Spleen (tissue), 11 donors: ENCODE results near the gene AKAP7. TPM values are rescaled to one million over a fixed set of nuclear protein-coding genes. Genes with fewer than 3 reads are reported as not detected.

ENCODE experiments used
- DNase-seq: peaks from one replicate; pipeline ENCODE4 v3.0.0-alpha.2; 2020
- H3K27ac ChIP-seq, 8 donors: fragments of 200-600 bp; sonication (generic) in 7 of 8; 1 replicate in 4 of 8; 2 replicates in 4 of 8; pipeline versions ENCODE4 v1.5.0 to v1.8.0; 2016 to 2021; ENCODE audit warnings: inconsistent platforms in 4 of 8, mild to moderate bottlenecking in 4 of 8, moderate library complexity in 1 of 8
- H3K27me3 ChIP-seq, 7 donors: fragments of 200-600 bp; sonication (generic) in 6 of 7; replicated peaks in 1 of 7; 1 replicate in 4 of 7; 2 replicates in 3 of 7; pipeline versions ENCODE4 v1.5.0 to v1.8.0; 2016 to 2021; ENCODE audit warnings: inconsistent platforms in 3 of 7, mild to moderate bottlenecking in 1 of 7
- H3K36me3 ChIP-seq, 6 donors: fragments of 200-600 bp; sonication (generic) in 5 of 6; 1 replicate in 4 of 6; 2 replicates in 2 of 6; pipeline versions ENCODE4 v1.5.0 to v1.8.0; 2016 to 2021; ENCODE audit warnings: inconsistent platforms in 2 of 6
- H3K4me1 ChIP-seq, 6 donors: fragments of 200-600 bp; sonication (generic) in 5 of 6; 1 replicate in 3 of 6; 2 replicates in 3 of 6; pipeline versions ENCODE4 v1.5.0 to v1.8.0; 2016 to 2021; ENCODE audit warnings: inconsistent platforms in 3 of 6
- H3K4me3 ChIP-seq, 8 donors: fragments of 200-600 bp; sonication (generic) in 7 of 8; 1 replicate in 4 of 8; 2 replicates in 4 of 8; pipeline versions ENCODE4 v1.5.0 to v1.8.0; 2016 to 2021; ENCODE audit warnings: inconsistent platforms in 4 of 8, mild to moderate bottlenecking in 4 of 8, moderate library complexity in 2 of 8
- H3K9me3 ChIP-seq, 8 donors: fragments of 200-600 bp; sonication (generic) in 7 of 8; 1 replicate in 4 of 8; 2 replicates in 4 of 8; pipeline versions ENCODE4 v1.5.0 to v1.8.0; 2016 to 2021; ENCODE audit warnings: inconsistent platforms in 4 of 8
- CTCF ChIP-seq, 11 experiments: fragments of 200-600 bp in 7 of 11; fragments of 450-650 bp in 4 of 11; sonication (generic) in 4 of 11; IDR thresholded peaks in 8 of 11; conservative IDR thresholded peaks in 3 of 11; 1 replicate in 7 of 11; 2 replicates in 4 of 11; pipeline versions ENCODE4 v1.4.0 to v1.8.0; 2016 to 2021; ENCODE audit warnings: antibody characterized with exemption in 11 of 11, inconsistent platforms in 4 of 11, mild to moderate bottlenecking in 1 of 11
- POLR2A ChIP-seq, 3 donors: fragments of 450-650 bp; IDR thresholded peaks; one replicate each; pipeline ENCODE4 v1.5.1; 2017; ENCODE audit warnings: antibody characterized with exemption in 3 of 3, mild to moderate bottlenecking in 1 of 3
- POLR2AphosphoS5 ChIP-seq, 3 donors: sonication (generic); formaldehyde crosslinking; IDR thresholded peaks; one replicate each; pipeline ENCODE4 v1.5.1; 2017; ENCODE audit warnings: antibody characterized with exemption in 3 of 3
- WGBS, 5 donors: extraction: QIAGEN DNeasy Blood & Tissue Kit in 3 of 5; methylation state at CpG; one replicate each; pipeline versions ENCODE4 v1.1.5 to v1.1.7; 2013 to 2018; 5-methylcytosine and 5-hydroxymethylcytosine counted together
- intact Hi-C: fragments of 100-400 bp; cut with DNase I; formaldehyde crosslinking; loops from one replicate; pipeline ENCODE4 v1.15.0; 2023; ENCODE audit warnings: low total_unique reads
- polyA plus RNA-seq, 3 donors: library from polyadenylated mRNA; stranded (reverse); fragments of 200-250 nt; gene quantifications; one replicate each; pipeline ENCODE4 v1.2.1, GENCODE V29; 2013
- total RNA-seq, 7 donors: library from RNA; depleted of rRNA in 3 of 7; stranded (reverse); fragments of >200 nt in 3 of 7; fragmentation: NEBNext Ultra II Directional in 4 of 7; extraction: Animal tissue kit (Norgen Biotek cat#: 25700) in 4 of 7; gene quantifications; one replicate each; pipeline versions ENCODE4 v1.1.0 to v1.2.1, GENCODE V29; 2016 to 2021
- donor health status: healthy with polysubstance abuse.
- donor health status: DM: no; HTN: no; CAD: no; lungs with moderate emphysema.
- donor health status: DM: no; HTN: no; CAD: no.
- donor health status: Bipolar disorder and iron deficiency.
- donor health status: healthy.
- donor health status: DM: no; HTN: no; CAD: no.
- donor health status: DM: yes; HTN: yes; CAD: no.

The AKAP7 gene
- total and polyA plus RNA-seq, 10 donors, result 6.6 to 23.8 (median 12.0) TPM

DNA sequence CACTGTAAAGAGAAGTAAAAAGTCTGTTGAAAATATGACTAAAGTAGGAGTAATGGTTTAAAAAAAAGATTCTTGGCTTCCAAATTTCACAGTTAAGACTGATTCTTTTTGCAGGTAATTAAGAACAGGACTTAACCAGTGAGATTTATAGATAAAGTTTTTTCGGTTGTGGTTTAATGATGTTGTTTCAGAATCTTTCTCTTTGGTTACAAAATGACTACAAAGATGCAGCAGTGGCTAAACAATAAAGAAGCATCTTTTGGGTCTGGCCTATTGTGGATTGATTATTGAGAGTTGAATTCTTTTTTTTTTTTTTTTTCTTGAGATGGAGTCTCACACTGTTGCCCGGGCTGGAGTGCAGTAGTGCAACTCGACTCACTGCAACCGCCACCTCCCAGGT, 109.7 kb downstream of the AKAP7 start:
- 87 to 95% (median 91%) methylated on average over 4 of the region's 4 CpGs for WGBS, 5 donors
- DNase-seq, result no peak
- Histone ChIP-seq H3K9me3 (peaks cover 0 to 10% (median 6%) of the 10 kb centered on the region in 8 donors), H3K4me3 (no peak overlapping the region), H3K27ac (no peak overlapping the region), H3K4me1 (peaks cover 0 to 26% (median 5%) of the 10 kb centered on the region in 6 donors), H3K36me3 (peaks cover 0 to 7% (median 0%) of the 10 kb centered on the region in 6 donors), H3K27me3 (no peaks in the 10 kb centered on the region)
- TF ChIP-seq CTCF (IDR thresholded peaks at IDR 0.05 in 8 of 11, conservative IDR thresholded peaks at IDR 0.05 in 3 of 11), result no peak
- no peak for TF ChIP-seq POLR2A (IDR thresholded peaks at IDR 0.05)
- TF ChIP-seq POLR2AphosphoS5 (IDR thresholded peaks at IDR 0.05), result no peak
- intact Hi-C loops, result no loop called here

DNA sequence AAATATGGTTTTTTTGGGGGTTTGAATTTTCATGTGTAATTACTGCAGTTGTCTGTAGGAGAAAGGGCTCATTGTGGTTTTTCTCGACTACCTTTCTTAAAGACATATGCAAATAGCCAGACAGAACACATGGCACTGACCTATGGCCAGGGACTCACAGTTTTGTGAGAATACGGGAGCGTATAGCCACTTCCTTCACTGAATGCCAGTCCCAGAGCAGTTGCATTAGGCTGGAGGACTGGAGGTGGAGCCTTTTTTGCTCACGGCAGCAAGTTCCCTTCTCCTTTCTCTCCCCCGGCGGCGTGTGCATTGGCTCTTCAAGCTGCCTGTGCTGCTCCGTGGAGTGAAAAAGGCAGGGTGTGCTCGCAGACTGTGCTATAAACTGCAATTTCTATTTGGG, 114.9 kb downstream of the AKAP7 start:
- intact Hi-C loops, result no loop called here
- Histone ChIP-seq H3K36me3 (no peaks in the 10 kb centered on the region), H3K4me3 (peak overlapping the region; percentile 7 to 65 (median 28)), H3K4me1 (peaks cover 4 to 35% (median 24%) of the 10 kb centered on the region in 6 donors), H3K9me3 (no peaks in the 10 kb centered on the region), H3K27me3 (no peaks in the 10 kb centered on the region), H3K27ac (peak overlapping the region in 5 of 8 donors; percentile 7 to 34 (median 30))
- TF ChIP-seq POLR2AphosphoS5 (IDR thresholded peaks at IDR 0.05), result peak in 2 of 3 donors; percentile 50 to 57
- no peak for TF ChIP-seq POLR2A (IDR thresholded peaks at IDR 0.05)
- TF ChIP-seq CTCF (IDR thresholded peaks at IDR 0.05 in 8 of 11, conservative IDR thresholded peaks at IDR 0.05 in 3 of 11), result peak in 1 of 11 experiments; percentile 5
- DNase-seq, result peak; percentile 84
- 2 to 14% (median 9%) methylated on average over 9 of the region's 9 CpGs for WGBS, 5 donors

GRCh38 chr6:131250936-131251335, 115.7 kb downstream of the AKAP7 start:
- Histone ChIP-seq H3K27me3 (no peaks in the 10 kb centered on the region), H3K36me3 (no peaks in the 10 kb centered on the region), H3K4me1 (peaks cover 4 to 43% (median 24%) of the 10 kb centered on the region in 6 donors), H3K4me3 (peak overlapping the region in 4 of 8 donors; percentile 25 to 65 (median 40)), H3K27ac (peak overlapping the region in 1 of 8 donors; percentile 32), H3K9me3 (no peaks in the 10 kb centered on the region)
- TF ChIP-seq POLR2AphosphoS5 (IDR thresholded peaks at IDR 0.05), result no peak
- TF ChIP-seq POLR2A (IDR thresholded peaks at IDR 0.05), result no peak
- TF ChIP-seq CTCF (IDR thresholded peaks at IDR 0.05 in 8 of 11, conservative IDR thresholded peaks at IDR 0.05 in 3 of 11), result no peak
- WGBS, 5 donors, result 66 to 83% (median 78%) methylated on average over 3 of the region's 3 CpGs
- intact Hi-C loops, result no loop called here
- no peak for DNase-seq

DNA sequence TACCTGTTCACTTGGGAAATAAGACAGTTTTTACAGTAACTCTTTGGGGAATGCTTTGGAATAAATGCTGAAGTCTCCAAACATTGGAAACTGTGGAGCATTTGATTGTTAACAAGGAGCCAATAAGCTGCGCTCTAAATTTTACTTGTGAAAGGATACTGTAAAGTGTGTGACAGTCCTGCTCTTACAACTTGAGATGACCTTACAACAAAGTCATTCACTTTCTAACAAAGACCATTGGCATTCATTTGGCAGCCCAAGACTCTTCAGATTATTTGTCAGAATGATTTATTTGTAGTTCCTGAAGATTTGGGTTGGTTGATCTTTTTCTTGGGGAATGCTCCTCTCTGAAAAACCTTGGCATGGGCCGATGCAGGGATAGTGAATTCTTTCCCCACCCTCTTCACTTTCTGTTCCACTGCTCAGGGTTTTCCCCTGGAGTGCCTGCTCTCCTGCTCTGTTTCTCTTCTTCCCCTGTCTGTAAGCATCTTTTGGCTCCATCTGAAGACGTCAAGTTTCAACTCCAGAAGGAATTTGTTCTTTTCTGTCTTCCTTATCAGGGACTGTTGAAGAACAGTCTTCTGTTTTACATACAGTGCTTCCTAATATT, 116.4 kb downstream of the AKAP7 start:
- no peaks in the 10 kb centered on the region for H3K36me3 ChIP-seq
- DNase-seq, result no peak
- peaks cover 4 to 45% (median 24%) of the 10 kb centered on the region in 6 donors for H3K4me1 ChIP-seq
- no peak overlapping the region for H3K27ac ChIP-seq
- no peaks in the 10 kb centered on the region for H3K27me3 ChIP-seq
- H3K9me3 ChIP-seq, result no peaks in the 10 kb centered on the region
- WGBS, 5 donors, result 49 to 72% (median 58%) methylated on average over 3 of the region's 3 CpGs
- TF ChIP-seq POLR2AphosphoS5 (IDR thresholded peaks at IDR 0.05), result no peak
- no peak for TF ChIP-seq POLR2A (IDR thresholded peaks at IDR 0.05)
- no peak for TF ChIP-seq CTCF (IDR thresholded peaks at IDR 0.05 in 8 of 11, conservative IDR thresholded peaks at IDR 0.05 in 3 of 11)
- intact Hi-C loops, result no loop called here
- peak overlapping the region in 3 of 8 donors; percentile 25 to 65 (median 48) for H3K4me3 ChIP-seq
